Transverse colon (tissue), 4 donors: ENCODE results near the gene CADPS. TPM values are rescaled to one million over a fixed set of nuclear protein-coding genes. Genes with fewer than 3 reads are reported as not detected.

Experiments
- DNase-seq: peaks from one replicate; pipeline ENCODE4 v3.0.0-alpha.2; 2019
- H3K27ac ChIP-seq, 4 donors: fragments of 200-600 bp; sonication (generic); 2 replicates each; pipeline ENCODE4 v1.5.1; 2016 to 2018; ENCODE audit warnings: inconsistent platforms in 4 of 4
- H3K27me3 ChIP-seq: fragments of 200-600 bp; sonication (generic); 2 replicates; pipeline ENCODE4 v1.5.1; 2017; ENCODE audit warnings: inconsistent platforms
- H3K36me3 ChIP-seq, 4 donors: fragments of 200-600 bp; sonication (generic); 2 replicates each; pipeline ENCODE4 v1.5.1; 2017 to 2019; ENCODE audit warnings: inconsistent platforms in 4 of 4
- H3K4me1 ChIP-seq, 4 donors: fragments of 200-600 bp; sonication (generic); 2 replicates each; pipeline ENCODE4 v1.5.1; 2017 to 2020; ENCODE audit warnings: inconsistent platforms in 4 of 4
- H3K4me3 ChIP-seq, 4 donors: fragments of 200-600 bp; sonication (generic); 1 replicate in 1 of 4; 2 replicates in 3 of 4; pipeline versions ENCODE4 v1.5.1 to v1.6.1; 2017 to 2019; ENCODE audit warnings: inconsistent platforms in 4 of 4
- H3K9me3 ChIP-seq, 2 donors: fragments of 200-600 bp; sonication (generic); 2 replicates each; pipeline ENCODE4 v1.5.1; 2017 to 2019; ENCODE audit warnings: inconsistent platforms in 2 of 2
- CTCF ChIP-seq, 5 experiments: fragments of 200-600 bp in 3 of 5; fragments of 450-650 bp in 2 of 5; sonication (generic) in 3 of 5; IDR thresholded peaks; 1 replicate in 2 of 5; 2 replicates in 3 of 5; pipeline ENCODE4 v1.5.1; 2016 to 2017; ENCODE audit warnings: antibody characterized with exemption in 5 of 5, inconsistent platforms in 3 of 5, mild to moderate bottlenecking in 2 of 5, moderate library complexity in 1 of 5
- EP300 ChIP-seq: sonication (generic); formaldehyde crosslinking; IDR thresholded peaks from one replicate; pipeline ENCODE4 v1.6.1; 2017; ENCODE audit warnings: antibody characterized with exemption, low read depth
- POLR2A ChIP-seq: fragments of 450-650 bp; IDR thresholded peaks from one replicate; pipeline ENCODE4 v1.6.1; 2016; ENCODE audit warnings: antibody characterized with exemption, mild to moderate bottlenecking, moderate library complexity
- POLR2AphosphoS5 ChIP-seq, 3 donors: sonication (generic); formaldehyde crosslinking; IDR thresholded peaks; one replicate each; pipeline ENCODE4 v1.6.1; 2016; ENCODE audit warnings: antibody characterized with exemption in 3 of 3
- WGBS, 2 donors: methylation state at CpG; one replicate each; pipeline ENCODE4 v1.1.5; 2018; ENCODE audit warnings: low coverage in 1 of 2; 5-methylcytosine and 5-hydroxymethylcytosine counted together
- in situ Hi-C, 4 donors: fragments of 200-750 bp; cut with MboI; loops; one replicate each; pipeline versions ENCODE4 v1.15.0 to v1.15.1; 2017; ENCODE audit warnings: low sequenced_read_pairs in 3 of 4, low pct_ligation_motif_present in 1 of 4, low pct_unique_long_range_greater_than_20kb in 1 of 4
- intact Hi-C: fragments of 100-400 bp; cut with DNase I; formaldehyde crosslinking; loops from one replicate; pipeline ENCODE4 v1.15.1; 2023; ENCODE audit warnings: low total_unique reads
- total RNA-seq, 4 donors: library from RNA; depleted of rRNA; stranded (reverse); fragments of >200 nt; gene quantifications; one replicate each; pipeline ENCODE4 v1.1.0, GENCODE V29; 2016

CADPS gene
- total RNA-seq, 4 donors from 2014 or later: 1.9 to 22.7 (median 8.9) TPM

GRCh38 chr3:62712746-62713145 is 162.5 kb downstream of the CADPS start:
- no peaks in the 10 kb centered on the region for H3K36me3 ChIP-seq
- intact Hi-C loops: no loop called here
- no peak overlapping the region for H3K4me3 ChIP-seq
- TF ChIP-seq CTCF (IDR thresholded peaks at IDR 0.05): no peak
- no peak for TF ChIP-seq POLR2A
- DNase-seq: no peak
- H3K4me1 ChIP-seq: peaks cover 0 to 14% (median 6%) of the 10 kb centered on the region in 4 donors
- H3K9me3 ChIP-seq: no peaks in the 10 kb centered on the region
- H3K27ac ChIP-seq: no peak overlapping the region
- H3K27me3 ChIP-seq: no peaks in the 10 kb centered on the region
- in situ Hi-C loops: no loop called here

DNA sequence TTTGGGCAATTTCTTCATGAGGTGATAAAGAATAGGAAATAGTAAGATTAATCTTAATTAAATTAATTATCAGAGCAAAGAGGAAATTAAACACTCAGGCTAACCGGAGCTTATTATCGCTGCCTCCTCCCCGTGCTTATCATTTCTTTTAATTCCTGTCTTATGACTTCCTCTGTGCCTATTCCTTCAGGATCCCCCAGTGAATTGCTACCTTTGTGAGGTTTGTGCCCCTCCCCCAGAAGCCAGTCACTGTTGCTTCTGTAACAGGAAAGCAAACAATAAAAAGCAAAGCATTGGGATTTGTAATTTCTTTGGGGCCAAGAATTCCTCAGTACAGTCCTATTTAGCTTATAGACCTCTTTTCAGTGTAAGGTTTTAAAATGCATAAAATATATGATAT is 164.5 kb downstream of the CADPS start:
- in situ Hi-C loops: no loop called here
- WGBS, 2 donors: 87 to 93% methylated on average over 3 of the region's 3 CpGs
- intact Hi-C loops: no loop called here

GRCh38 chr3:62708638-62709373 is 166.4 kb downstream of the CADPS start:
- whole genome bisulfite sequencing, 2 donors: 8 to 18% methylated on average over 4 to 5 of the region's 5 CpGs

More for the DNA sequence above, 164.5 kb downstream of the CADPS start:
- Histone ChIP-seq H3K27me3 (no peaks in the 10 kb centered on the region), H3K4me3 (no peak overlapping the region), H3K4me1 (peaks cover 0 to 14% (median 6%) of the 10 kb centered on the region in 4 donors), H3K9me3 (no peaks in the 10 kb centered on the region), H3K36me3 (no peaks in the 10 kb centered on the region), H3K27ac (no peak overlapping the region)
- DNase-seq: no peak
- TF ChIP-seq CTCF (IDR thresholded peaks at IDR 0.05) (no peak), EP300 (no peak), POLR2A (no peak), POLR2AphosphoS5 (IDR thresholded peaks at IDR 0.05) (no peak)

DNA sequence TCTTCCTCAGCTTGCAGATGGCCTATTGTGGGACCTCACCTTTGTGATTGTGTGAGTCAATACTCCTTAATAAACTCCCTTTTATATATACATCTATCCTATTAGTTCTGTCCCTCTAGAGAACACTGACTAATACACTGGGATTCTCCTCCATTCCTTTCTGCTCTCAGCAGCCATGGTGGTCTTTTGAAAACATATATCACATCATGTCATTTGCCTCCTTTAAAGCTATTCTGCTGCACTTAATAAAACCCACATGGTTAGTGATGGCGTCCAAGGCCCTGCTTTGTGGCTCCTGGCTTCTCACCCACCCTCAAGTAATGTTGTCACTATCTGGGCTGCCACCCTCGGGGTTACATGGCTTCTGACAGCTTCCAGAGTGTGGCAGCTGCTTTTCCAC is 169.5 kb downstream of the CADPS start:
- intact Hi-C loops (no loop called here), in situ Hi-C loops (no loop called here)
- DNase-seq: no peak
- no peak overlapping the region for H3K27ac ChIP-seq
- H3K27me3 ChIP-seq: no peaks in the 10 kb centered on the region
- no peaks in the 10 kb centered on the region for H3K36me3 ChIP-seq
- TF ChIP-seq POLR2AphosphoS5 (IDR thresholded peaks at IDR 0.05): no peak
- no peak for TF ChIP-seq CTCF (IDR thresholded peaks at IDR 0.05)
- no peak for TF ChIP-seq EP300
- no peak for TF ChIP-seq POLR2A
- H3K9me3 ChIP-seq: no peaks in the 10 kb centered on the region
- 70% methylated on average over 2 of the region's 2 CpGs; no CpG with 5 or more reads in 1 of the 2 donors for WGBS, 2 donors
- peaks cover 0 to 14% (median 6%) of the 10 kb centered on the region in 4 donors for H3K4me1 ChIP-seq
- H3K4me3 ChIP-seq: no peak overlapping the region

More at GRCh38 chr3:62708638-62709373, 166.4 kb downstream of the CADPS start:
- no peaks in the 10 kb centered on the region for H3K36me3 ChIP-seq
- no peaks in the 10 kb centered on the region for H3K9me3 ChIP-seq
- in situ Hi-C loops (no loop called here), intact Hi-C loops (no loop called here)
- H3K4me1 ChIP-seq: peaks cover 0 to 14% (median 6%) of the 10 kb centered on the region in 4 donors
- no peak for DNase-seq
- no peak overlapping the region for H3K4me3 ChIP-seq
- H3K27me3 ChIP-seq: no peaks in the 10 kb centered on the region
- no peak overlapping the region for H3K27ac ChIP-seq
- no peak for TF ChIP-seq POLR2A
- TF ChIP-seq EP300: no peak
- TF ChIP-seq POLR2AphosphoS5 (IDR thresholded peaks at IDR 0.05): no peak
- no peak for TF ChIP-seq CTCF (IDR thresholded peaks at IDR 0.05)
